Neural progenitor cell (in vitro differentiated cells): Measurements from ENCODE around the gene PHAX. TPM values are rescaled to one million over a fixed set of nuclear protein-coding genes. Genes with fewer than 3 reads are reported as not detected.
"Not testable (repeated sequence)": the region's sequence is repeated elsewhere in the genome, so short reads cannot be mapped to it uniquely, and the experiment has no call there.

Experiments
- DNase-seq: peaks from one replicate; pipeline ENCODE4 v3.0.0-alpha.2; 2016; ENCODE audit warnings: low spot score
- H2AFZ ChIP-seq: fragments of 200-600 bp; sonication (generic); replicated peaks from 2 replicates; pipeline ENCODE4 v1.6.1; 2016; ENCODE audit warnings: antibody characterized with exemption
- H3F3A ChIP-seq: fragments of 200-600 bp; sonication (generic); 2 replicates; pipeline ENCODE4 v1.6.1; 2016; ENCODE audit warnings: antibody characterized with exemption, low read depth
- H3K27ac ChIP-seq: fragments of 200-600 bp; sonication (generic); 2 replicates; pipeline ENCODE4 v1.5.1; 2016; ENCODE audit warnings: mild to moderate bottlenecking
- H3K27me3 ChIP-seq: fragments of 200-600 bp; sonication (generic); 2 replicates; pipeline ENCODE4 v1.6.1; 2016; ENCODE audit warnings: mild to moderate bottlenecking, moderate library complexity
- H3K36me3 ChIP-seq: fragments of 200-600 bp; sonication (generic); 2 replicates; pipeline ENCODE4 v1.5.1; 2016
- H3K4me1 ChIP-seq: fragments of 200-600 bp; sonication (generic); 2 replicates; pipeline ENCODE4 v1.6.1; 2016; ENCODE audit warnings: mixed run types
- H3K4me2 ChIP-seq: fragments of 200-600 bp; sonication (generic); 2 replicates; pipeline ENCODE4 v1.6.1; 2016
- H3K4me3 ChIP-seq: fragments of 200-600 bp; sonication (generic); 2 replicates; pipeline ENCODE4 v1.5.1; 2016
- H3K79me2 ChIP-seq: fragments of 200-600 bp; sonication (generic); 2 replicates; pipeline ENCODE4 v1.6.1; 2016; ENCODE audit warnings: low read depth
- H3K9ac ChIP-seq: fragments of 200-600 bp; sonication (generic); 2 replicates; pipeline ENCODE4 v1.6.1; 2016
- H3K9me3 ChIP-seq: fragments of 200-600 bp; sonication (generic); 2 replicates; pipeline ENCODE4 v1.5.1; 2016; ENCODE audit warnings: low read depth
- H4K20me1 ChIP-seq: fragments of 200-600 bp; sonication (generic); 2 replicates; pipeline ENCODE4 v1.6.1; 2016; ENCODE audit warnings: low read depth
- H3K27ac Mint-ChIP-seq: 3 replicates; pipeline ENCODE4 v1.8.0; 2021; ENCODE audit warnings: mixed read lengths
- H3K27me3 Mint-ChIP-seq: 2 replicates; pipeline ENCODE4 v1.8.0; 2022; ENCODE audit warnings: low read depth, mild to moderate bottlenecking, inconsistent platforms, moderate library complexity, mixed read lengths; ENCODE audit not compliant: insufficient read depth
- H3K36me3 Mint-ChIP-seq: 3 replicates; pipeline ENCODE4 v1.8.0; 2021; ENCODE audit warnings: mixed read lengths
- H3K4me1 Mint-ChIP-seq: 3 replicates; pipeline ENCODE4 v1.8.0; 2021; ENCODE audit warnings: mixed read lengths
- H3K4me3 Mint-ChIP-seq: 3 replicates; pipeline ENCODE4 v1.8.0; 2021; ENCODE audit warnings: mild to moderate bottlenecking, moderate library complexity, mixed read lengths
- H3K9me3 Mint-ChIP-seq: 3 replicates; pipeline ENCODE4 v1.8.0; 2020; ENCODE audit warnings: mixed read lengths
- CTCF ChIP-seq: fragments of 200-600 bp; sonication (generic); IDR thresholded peaks from 2 replicates; pipeline ENCODE4 v1.5.1; 2017; ENCODE audit warnings: antibody characterized with exemption, mild to moderate bottlenecking
- EZH2 ChIP-seq: fragments of 200-600 bp; sonication (generic); IDR thresholded peaks from 2 replicates; pipeline ENCODE4 v1.6.1; 2017; ENCODE audit warnings: antibody characterized with exemption, mild to moderate bottlenecking, moderate library complexity
- EZH2phosphoT487 ChIP-seq: fragments of 200-600 bp; sonication (generic); IDR thresholded peaks from 2 replicates; pipeline ENCODE4 v1.6.1; 2017; ENCODE audit warnings: antibody characterized with exemption
- total RNA-seq: library from RNA; depleted of rRNA; stranded (reverse); fragments of >200 nt; gene quantifications from 2 replicates; pipeline ENCODE4 v1.2.3, GENCODE V29; 2015; ENCODE audit warnings: low replicate concordance

The PHAX gene
- total RNA-seq, 1 donor from 2014 or later, result 86.8 TPM

GRCh38 chr5:126658561-126658960 lies 57.8 kb downstream of the PHAX start:
- H3K27me3 ChIP-seq, result no peaks in the 10 kb centered on the region
- TF ChIP-seq EZH2phosphoT487 (no peak), EZH2 (no peak), CTCF (no peak)
- Mint-ChIP-seq H3K36me3 (no peaks in the 10 kb centered on the region), H3K27me3 (no peaks in the 10 kb centered on the region), H3K9me3 (no peaks in the 10 kb centered on the region), H3K4me3 (no peak overlapping the region), H3K27ac (no peak overlapping the region), H3K4me1 (peaks cover 10% of the 10 kb centered on the region)
- no peaks in the 10 kb centered on the region for H3K36me3 ChIP-seq
- H3K4me3 ChIP-seq, result no peak overlapping the region
- no peak overlapping the region for H3K27ac ChIP-seq
- no peaks in the 10 kb centered on the region for H3F3A ChIP-seq
- no peaks in the 10 kb centered on the region for H3K9me3 ChIP-seq
- no peak overlapping the region for H2AFZ ChIP-seq
- peak; percentile 58 for DNase-seq
- H3K4me1 ChIP-seq, result no peaks in the 10 kb centered on the region
- H4K20me1 ChIP-seq, result no peaks in the 10 kb centered on the region
- peak overlapping the region; percentile 6 for H3K4me2 ChIP-seq
- no peak overlapping the region for H3K9ac ChIP-seq
- no peaks in the 10 kb centered on the region for H3K79me2 ChIP-seq

GRCh38 chr5:126659805-126660482 lies 59.2 kb downstream of the PHAX start:
- Histone ChIP-seq H3K27ac (no peak overlapping the region), H4K20me1 (no peaks in the 10 kb centered on the region), H3K4me1 (no peaks in the 10 kb centered on the region), H3K79me2 (no peaks in the 10 kb centered on the region), H3K27me3 (no peaks in the 10 kb centered on the region), H3K36me3 (no peaks in the 10 kb centered on the region), H3K4me2 (no peak overlapping the region), H3K9ac (no peak overlapping the region), H3K4me3 (no peak overlapping the region), H3K9me3 (no peaks in the 10 kb centered on the region), H3F3A (no peaks in the 10 kb centered on the region), H2AFZ (no peak overlapping the region)
- Mint-ChIP-seq H3K36me3 (no peaks in the 10 kb centered on the region), H3K27me3 (no peaks in the 10 kb centered on the region), H3K27ac (no peak overlapping the region), H3K4me3 (no peak overlapping the region), H3K4me1 (peaks cover 10% of the 10 kb centered on the region), H3K9me3 (no peaks in the 10 kb centered on the region)
- DNase-seq, result no peak
- no peak for TF ChIP-seq EZH2phosphoT487
- no peak for TF ChIP-seq CTCF
- no peak for TF ChIP-seq EZH2

GRCh38 chr5:126664586-126664985 lies 63.8 kb downstream of the PHAX start:
- Histone ChIP-seq H3K9me3 (no peaks in the 10 kb centered on the region), H3K4me2 (no peak overlapping the region), H3K27ac (no peak overlapping the region), H3K4me3 (no peak overlapping the region), H3K4me1 (no peaks in the 10 kb centered on the region), H3K27me3 (no peaks in the 10 kb centered on the region), H3K79me2 (no peaks in the 10 kb centered on the region), H3F3A (no peaks in the 10 kb centered on the region), H3K9ac (no peak overlapping the region), H3K36me3 (no peaks in the 10 kb centered on the region), H4K20me1 (no peaks in the 10 kb centered on the region), H2AFZ (no peak overlapping the region)
- Mint-ChIP-seq H3K27ac (no peak overlapping the region), H3K9me3 (no peaks in the 10 kb centered on the region), H3K4me1 (peaks cover 6% of the 10 kb centered on the region), H3K36me3 (no peaks in the 10 kb centered on the region), H3K27me3 (no peaks in the 10 kb centered on the region), H3K4me3 (no peak overlapping the region)
- no peak for TF ChIP-seq EZH2phosphoT487
- TF ChIP-seq CTCF, result no peak
- TF ChIP-seq EZH2, result no peak
- DNase-seq, result no peak

- H3K27ac ChIP-seq, H3K4me3 Mint-ChIP-seq, H4K20me1 ChIP-seq, H3K27ac Mint-ChIP-seq, H3K79me2 ChIP-seq, H3K36me3 Mint-ChIP-seq, H3K4me1 Mint-ChIP-seq, H3K27me3 Mint-ChIP-seq, DNase-seq, H3K36me3 ChIP-seq, H3F3A ChIP-seq, H3K4me3 ChIP-seq, H3K9me3 ChIP-seq, H3K9ac ChIP-seq, H3K4me1 ChIP-seq, H2AFZ ChIP-seq, H3K9me3 Mint-ChIP-seq, H3K4me2 ChIP-seq, H3K27me3 ChIP-seq: not testable (repeated sequence)
Observed at GRCh38 chr5:126670109-126670508, 69.4 kb downstream of the PHAX start.

GRCh38 chr5:126671681-126672080 lies 70.9 kb downstream of the PHAX start:
- not testable (repeated sequence) for H3K79me2 ChIP-seq, H3K27me3 ChIP-seq, H3K36me3 ChIP-seq, H3K4me1 ChIP-seq, H3K27me3 Mint-ChIP-seq, H3K9me3 ChIP-seq, DNase-seq, H3F3A ChIP-seq, H3K27ac Mint-ChIP-seq, H3K4me3 Mint-ChIP-seq, H3K9me3 Mint-ChIP-seq, H3K4me1 Mint-ChIP-seq, H3K4me3 ChIP-seq, H3K9ac ChIP-seq, H4K20me1 ChIP-seq, H3K4me2 ChIP-seq, H2AFZ ChIP-seq, H3K36me3 Mint-ChIP-seq, H3K27ac ChIP-seq
